Trophoblast cell (in vitro differentiated cells and primary cell): Measurements from ENCODE around the gene RBM4. TPM values are rescaled to one million over a fixed set of nuclear protein-coding genes. Genes with fewer than 3 reads are reported as not detected.
"Not testable (repeated sequence)": the region's sequence is repeated elsewhere in the genome, so short reads cannot be mapped to it uniquely, and the experiment has no call there.

Experiments used
- DNase-seq, 2 donors: peaks; one replicate each; pipeline ENCODE4 v3.0.0-alpha.2; 2016
- H2AFZ ChIP-seq: 2 replicates; pipeline ENCODE4 v1.6.1; 2013; ENCODE audit warnings: low read length, moderate library complexity, mild to moderate bottlenecking; ENCODE audit not compliant: insufficient read depth, poor library complexity
- H2AK5ac ChIP-seq: 2 replicates; pipeline ENCODE4 v1.6.1; 2013; ENCODE audit warnings: mild to moderate bottlenecking, low read length
- H2BK120ac ChIP-seq: 2 replicates; pipeline ENCODE4 v1.6.1; 2013; ENCODE audit warnings: low read length, mild to moderate bottlenecking, moderate library complexity; ENCODE audit not compliant: insufficient read depth, poor library complexity
- H2BK12ac ChIP-seq: 2 replicates; pipeline ENCODE4 v1.6.1; 2013; ENCODE audit warnings: mild to moderate bottlenecking, low read length, moderate library complexity
- H2BK5ac ChIP-seq: 2 replicates; pipeline ENCODE4 v1.6.1; 2013; ENCODE audit warnings: low read length, low read depth, moderate library complexity, mild to moderate bottlenecking; ENCODE audit not compliant: poor library complexity
- H3K14ac ChIP-seq: 2 replicates; pipeline ENCODE4 v1.6.1; 2013; ENCODE audit warnings: mild to moderate bottlenecking, low read length
- H3K18ac ChIP-seq: 2 replicates; pipeline ENCODE4 v1.6.1; 2013; ENCODE audit warnings: mild to moderate bottlenecking, low read length
- H3K23ac ChIP-seq: 2 replicates; pipeline ENCODE4 v1.6.1; 2013; ENCODE audit warnings: low read length
- H3K27ac ChIP-seq: 2 replicates; pipeline ENCODE4 v1.5.1; 2013; ENCODE audit warnings: low read depth, mild to moderate bottlenecking, inconsistent platforms, low read length, moderate library complexity
- H3K27me3 ChIP-seq: 2 replicates; pipeline ENCODE4 v1.6.1; 2013; ENCODE audit warnings: inconsistent platforms, mild to moderate bottlenecking, low read length, moderate library complexity; ENCODE audit not compliant: insufficient read depth
- H3K36me3 ChIP-seq, 2 experiments: 1 replicate in 1 of 2; 2 replicates in 1 of 2; pipeline ENCODE4 v1.6.1; 2013; ENCODE audit warnings: low read length in 2 of 2, mild to moderate bottlenecking in 2 of 2, moderate library complexity in 1 of 2; ENCODE audit not compliant: insufficient read depth in 2 of 2, control insufficient read depth in 1 of 2
- H3K4ac ChIP-seq: 2 replicates; pipeline ENCODE4 v1.6.1; 2013; ENCODE audit warnings: low read depth, mild to moderate bottlenecking, low read length, moderate library complexity
- H3K4me1 ChIP-seq, 2 experiments: 1 replicate in 1 of 2; 2 replicates in 1 of 2; pipeline ENCODE4 v1.6.1; 2013; ENCODE audit warnings: low read length in 2 of 2, mild to moderate bottlenecking in 2 of 2, moderate library complexity in 1 of 2; ENCODE audit not compliant: insufficient read depth in 2 of 2, control insufficient read depth in 1 of 2
- H3K4me2 ChIP-seq: 2 replicates; pipeline ENCODE4 v1.6.1; 2013; ENCODE audit warnings: inconsistent platforms, mild to moderate bottlenecking, low read length, moderate library complexity
- H3K4me3 ChIP-seq: 2 replicates; pipeline ENCODE4 v1.5.1; 2013; ENCODE audit warnings: mild to moderate bottlenecking, low read depth, low read length, inconsistent platforms
- H3K79me1 ChIP-seq: one replicate; pipeline ENCODE4 v1.6.1; 2013; ENCODE audit warnings: low read length
- H3K79me2 ChIP-seq: 2 replicates; pipeline ENCODE4 v1.6.1; 2013; ENCODE audit warnings: low read length, mild to moderate bottlenecking; ENCODE audit not compliant: control insufficient read depth, insufficient read depth, poor library complexity
- H3K9ac ChIP-seq: 2 replicates; pipeline ENCODE4 v1.6.1; 2013; ENCODE audit warnings: mild to moderate bottlenecking, low read length
- H3K9me3 ChIP-seq: 2 replicates; pipeline ENCODE4 v1.6.1; 2013; ENCODE audit warnings: low read depth, mild to moderate bottlenecking, control low read depth, inconsistent platforms, low read length; ENCODE audit not compliant: insufficient read depth
- H4K12ac ChIP-seq: 2 replicates; pipeline ENCODE4 v1.6.1; 2013; ENCODE audit warnings: low read depth, mild to moderate bottlenecking, low read length, moderate library complexity
- H4K8ac ChIP-seq: 2 replicates; pipeline ENCODE4 v1.6.1; 2013; ENCODE audit warnings: low read depth, mild to moderate bottlenecking, low read length, moderate library complexity
- H4K91ac ChIP-seq: one replicate; pipeline ENCODE4 v1.6.1; 2013; ENCODE audit warnings: low read depth, mild to moderate bottlenecking, low read length, moderate library complexity
- WGBS: extraction: QIAGEN DNeasy Blood & Tissue Kit; methylation state at CpG from one replicate; pipeline ENCODE4 v1.1.7; 2013; ENCODE audit warnings: missing lambda C conversion rate; ENCODE audit not compliant: insufficient read length, insufficient coverage; ENCODE audit errors: extremely low coverage; 5-methylcytosine and 5-hydroxymethylcytosine counted together
- polyA plus RNA-seq: library from polyadenylated mRNA; stranded (reverse); fragments of 200-250 nt; gene quantifications from 2 replicates; pipeline ENCODE4 v1.2.3, GENCODE V29; 2013

The RBM4 gene, protein sequence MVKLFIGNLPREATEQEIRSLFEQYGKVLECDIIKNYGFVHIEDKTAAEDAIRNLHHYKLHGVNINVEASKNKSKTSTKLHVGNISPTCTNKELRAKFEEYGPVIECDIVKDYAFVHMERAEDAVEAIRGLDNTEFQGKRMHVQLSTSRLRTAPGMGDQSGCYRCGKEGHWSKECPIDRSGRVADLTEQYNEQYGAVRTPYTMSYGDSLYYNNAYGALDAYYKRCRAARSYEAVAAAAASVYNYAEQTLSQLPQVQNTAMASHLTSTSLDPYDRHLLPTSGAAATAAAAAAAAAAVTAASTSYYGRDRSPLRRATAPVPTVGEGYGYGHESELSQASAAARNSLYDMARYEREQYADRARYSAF
- 136 and 139 TPM in 2 replicates for polyA plus RNA-seq

DNA sequence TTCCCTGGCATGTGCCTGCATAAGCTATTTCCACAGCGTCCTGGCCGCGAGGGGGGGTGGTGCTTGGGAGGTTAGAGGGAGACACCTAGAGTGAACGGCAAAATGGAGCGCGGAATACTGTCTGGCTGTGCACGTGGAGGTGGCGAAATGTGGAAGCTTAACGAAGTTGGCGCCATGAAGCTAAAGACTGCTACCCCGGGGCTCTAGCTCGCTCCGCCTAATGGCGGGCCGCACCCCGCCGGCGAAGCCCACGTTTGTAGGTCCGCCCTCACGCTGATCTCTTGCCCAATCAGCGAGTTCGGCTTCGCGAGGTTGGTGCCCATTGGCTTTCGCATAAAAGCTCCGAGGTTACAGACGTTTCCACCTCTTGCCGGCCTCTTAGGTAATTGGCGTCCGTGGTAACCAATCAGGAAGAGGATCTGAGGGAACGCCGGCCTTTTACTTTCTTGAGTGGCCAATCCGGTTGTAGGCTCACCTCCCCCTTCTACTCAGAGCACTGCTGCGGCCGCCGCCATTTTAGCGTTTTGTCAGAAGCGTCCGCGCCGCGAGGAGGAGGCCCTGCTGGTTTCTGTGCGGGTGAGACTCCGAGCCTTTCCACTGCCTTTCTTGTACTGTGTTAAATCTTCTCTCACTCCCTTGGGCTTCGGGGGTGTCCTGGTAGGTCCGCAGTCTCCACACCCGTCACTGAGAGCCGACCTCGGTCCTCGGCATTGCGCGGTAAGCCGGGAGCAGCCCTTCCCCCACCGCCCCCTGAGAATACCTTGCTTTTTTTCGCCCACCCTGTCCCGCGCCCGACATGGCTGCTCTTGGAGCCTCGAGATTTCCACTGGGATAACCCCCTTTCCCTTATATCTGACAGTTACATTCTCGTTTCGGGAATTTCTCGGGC, at the start of gene RBM4:
Gene RBM4 (plus strand): TSS at position 527 of the 889 bp plus-strand sequence. CDS start 1,009 bp downstream, outside the sequence.
- Histone ChIP-seq H3K36me3 (peaks cover 12 to 20% of the 10 kb centered on the region in 2 experiments), H3K4ac (peak within 1 kb of the TSS; percentile 97), H3K9ac (peak within 1 kb of the TSS; percentile 83), H3K18ac (peak within 1 kb of the TSS; percentile 91), H3K23ac (no peak within 1 kb of the TSS), H3K79me2 (peaks cover 26% of the 10 kb centered on the region), H3K4me2 (peak within 1 kb of the TSS; percentile 94), H4K91ac (peak within 1 kb of the TSS; percentile 94), H4K8ac (peak within 1 kb of the TSS; percentile 95), H2BK5ac (peak within 1 kb of the TSS; percentile 71), H3K4me3 (peak within 1 kb of the TSS; percentile 88), H3K14ac (peak within 1 kb of the TSS; percentile 92), H4K12ac (peak within 1 kb of the TSS; percentile 85), H3K9me3 (no peaks in the 10 kb centered on the region), H3K79me1 (peaks cover 9% of the 10 kb centered on the region), H2BK12ac (no peak within 1 kb of the TSS), H3K4me1 (peaks cover 16 to 23% of the 10 kb centered on the region in 2 experiments), H2AFZ (peak within 1 kb of the TSS; percentile 87), H3K27me3 (no peaks in the 10 kb centered on the region), H2BK120ac (peak within 1 kb of the TSS; percentile 57), H3K27ac (peak within 1 kb of the TSS; percentile 83), H2AK5ac (peak within 1 kb of the TSS; percentile 82)
- no CpG with 5 or more reads among the region's 63 CpGs for whole genome bisulfite sequencing
- DNase-seq, result peak; percentile 100

DNA sequence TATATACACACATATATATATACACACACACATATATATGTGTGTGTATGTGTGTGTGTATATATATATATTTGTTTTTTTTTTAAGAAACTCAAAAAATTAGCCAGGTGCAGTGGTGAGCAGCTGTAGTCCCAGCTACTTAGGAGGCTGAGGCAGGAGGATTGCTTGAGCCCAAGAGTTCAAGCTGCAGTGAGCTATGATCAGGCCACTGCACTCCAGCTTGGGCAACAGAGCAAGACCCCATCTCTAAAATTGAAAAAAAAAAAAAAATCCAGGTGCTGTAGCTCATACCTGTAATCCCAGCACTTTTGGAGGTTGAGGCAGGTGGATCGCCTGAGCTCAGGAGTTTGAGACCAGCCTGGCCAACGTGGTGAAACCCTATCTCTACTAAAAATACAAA, 49.2 kb upstream of the RBM4 start:
- WGBS, result no CpG with 5 or more reads among the region's 2 CpGs
- not testable (repeated sequence) for H3K27me3 ChIP-seq, H3K18ac ChIP-seq, H2BK12ac ChIP-seq, H3K79me1 ChIP-seq, H2AK5ac ChIP-seq, H3K23ac ChIP-seq, H2AFZ ChIP-seq, H3K9me3 ChIP-seq, DNase-seq, H3K9ac ChIP-seq, H3K4me2 ChIP-seq, H4K12ac ChIP-seq, H3K36me3 ChIP-seq, H3K4ac ChIP-seq, H3K14ac ChIP-seq, H4K91ac ChIP-seq, H2BK120ac ChIP-seq, H3K4me3 ChIP-seq, H3K79me2 ChIP-seq, H3K27ac ChIP-seq, H2BK5ac ChIP-seq, H4K8ac ChIP-seq
- peaks cover 10 to 12% of the 10 kb centered on the region in 2 experiments for H3K4me1 ChIP-seq

DNA sequence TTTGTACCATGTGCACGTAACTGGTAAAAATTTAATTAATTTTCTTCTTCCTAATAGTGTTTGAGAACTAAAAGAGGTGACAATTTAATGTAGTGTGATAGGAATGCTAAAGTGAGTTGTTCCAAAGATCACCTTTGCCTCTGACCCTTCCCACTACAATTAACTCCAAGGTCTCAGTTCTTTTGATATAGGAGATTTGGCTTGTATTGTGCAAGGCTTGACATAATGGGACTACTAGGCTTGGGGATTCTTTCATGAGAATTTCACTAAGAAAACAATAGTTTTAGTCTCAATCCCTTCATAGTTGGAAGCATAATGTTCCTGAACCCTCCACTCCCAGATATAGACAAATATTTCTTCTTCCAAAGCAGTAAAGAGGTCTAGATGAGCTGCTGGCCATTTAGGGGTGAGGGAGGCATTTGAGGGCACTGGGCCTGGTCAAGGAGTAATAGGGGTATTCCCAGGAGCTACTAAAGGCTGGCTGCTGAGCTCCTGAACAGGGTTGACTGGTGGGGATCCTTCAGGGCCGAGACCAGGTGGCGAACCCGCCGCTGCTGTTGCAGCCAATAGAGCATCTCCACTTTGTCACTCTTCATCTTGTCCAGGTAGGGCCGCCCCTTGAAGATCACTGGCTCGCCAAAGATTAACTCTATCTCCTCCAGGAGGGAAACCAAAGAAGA, 48.4 kb upstream of the RBM4 start:
- Histone ChIP-seq H2AFZ (no peak overlapping the region), H3K9me3 (peaks cover 7% of the 10 kb centered on the region)
- no CpG with 5 or more reads among the region's 7 CpGs for WGBS

DNA sequence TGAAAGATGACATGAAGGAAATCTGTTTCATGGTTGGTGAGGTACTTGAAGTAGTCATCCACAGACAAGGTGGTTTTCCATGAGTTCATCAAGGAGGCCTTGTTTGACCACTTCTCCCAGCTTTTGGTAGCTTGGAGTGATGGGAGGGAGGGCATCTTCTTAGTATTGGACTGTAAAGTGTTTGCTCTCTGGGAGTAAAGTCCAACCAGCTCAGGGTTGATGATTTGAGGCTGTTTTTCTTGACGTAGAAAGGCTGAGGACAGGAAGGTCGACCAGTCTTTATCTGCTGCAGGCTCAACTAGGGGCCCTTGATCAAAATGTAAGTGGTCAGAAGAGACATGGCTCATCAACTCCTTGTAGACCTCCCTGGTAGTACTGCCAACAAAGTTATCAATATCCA, 47.3 kb upstream of the RBM4 start:
- Histone ChIP-seq H4K91ac (no peak overlapping the region), H3K9ac (no peak overlapping the region), H2BK5ac (no peak overlapping the region), H2AFZ (no peak overlapping the region), H3K14ac (no peak overlapping the region), H3K27me3 (no peaks in the 10 kb centered on the region), H3K4me2 (no peak overlapping the region), H3K23ac (no peak overlapping the region), H3K9me3 (peaks cover 7% of the 10 kb centered on the region), H3K4ac (no peak overlapping the region), H3K36me3 (no peaks in the 10 kb centered on the region), H3K4me1 (peaks cover 10 to 12% of the 10 kb centered on the region in 2 experiments), H2BK12ac (no peak overlapping the region), H4K12ac (no peak overlapping the region), H2AK5ac (no peak overlapping the region), H3K4me3 (no peak overlapping the region), H4K8ac (no peak overlapping the region), H3K18ac (no peak overlapping the region), H3K27ac (no peak overlapping the region), H3K79me1 (peaks cover 5% of the 10 kb centered on the region), H2BK120ac (no peak overlapping the region), H3K79me2 (peaks cover 5% of the 10 kb centered on the region)
- no CpG with 5 or more reads among the region's 2 CpGs for whole genome bisulfite sequencing
- DNase-seq, result no peak

More for the DNA sequence above, 48.4 kb upstream of the RBM4 start:
- Histone ChIP-seq H3K4me3 (no peak overlapping the region), H3K4me2 (no peak overlapping the region), H2AK5ac (no peak overlapping the region), H3K4ac (no peak overlapping the region), H3K18ac (no peak overlapping the region), H3K14ac (no peak overlapping the region), H3K23ac (no peak overlapping the region), H3K9ac (no peak overlapping the region), H3K36me3 (no peaks in the 10 kb centered on the region), H3K4me1 (peaks cover 10 to 12% of the 10 kb centered on the region in 2 experiments), H4K8ac (no peak overlapping the region), H4K12ac (no peak overlapping the region), H3K79me2 (peaks cover 5% of the 10 kb centered on the region), H4K91ac (no peak overlapping the region), H2BK12ac (no peak overlapping the region), H3K27ac (no peak overlapping the region), H3K27me3 (no peaks in the 10 kb centered on the region), H2BK5ac (no peak overlapping the region), H2BK120ac (no peak overlapping the region), H3K79me1 (peaks cover 5% of the 10 kb centered on the region)
- DNase-seq, result no peak
